Measurements from ENCODE around the gene CD2AP.

Gene CD2AP

GRCh38 chr6:47534063-47534462, 56.5 kb downstream of the CD2AP start:
- H3K27ac ChIP-seq, result no peak overlapping the region
- no peak for DNase-seq
- intact Hi-C loops (cut with DNase I; ENCODE audit: low total_unique reads), result no loop called here
- no peaks in the 10 kb centered on the region for H3K27me3 ChIP-seq
- no peaks in the 10 kb centered on the region for H3K9me3 ChIP-seq
- TF ChIP-seq CTCF (IDR thresholded peaks at IDR 0.05), result no peak
- H3K36me3 ChIP-seq, result peaks cover 0 to 14% (median 13%) of the 10 kb centered on the region in 3 donors
- no peak overlapping the region for H3K4me3 ChIP-seq
- no peaks in the 10 kb centered on the region for H3K4me1 ChIP-seq

DNA sequence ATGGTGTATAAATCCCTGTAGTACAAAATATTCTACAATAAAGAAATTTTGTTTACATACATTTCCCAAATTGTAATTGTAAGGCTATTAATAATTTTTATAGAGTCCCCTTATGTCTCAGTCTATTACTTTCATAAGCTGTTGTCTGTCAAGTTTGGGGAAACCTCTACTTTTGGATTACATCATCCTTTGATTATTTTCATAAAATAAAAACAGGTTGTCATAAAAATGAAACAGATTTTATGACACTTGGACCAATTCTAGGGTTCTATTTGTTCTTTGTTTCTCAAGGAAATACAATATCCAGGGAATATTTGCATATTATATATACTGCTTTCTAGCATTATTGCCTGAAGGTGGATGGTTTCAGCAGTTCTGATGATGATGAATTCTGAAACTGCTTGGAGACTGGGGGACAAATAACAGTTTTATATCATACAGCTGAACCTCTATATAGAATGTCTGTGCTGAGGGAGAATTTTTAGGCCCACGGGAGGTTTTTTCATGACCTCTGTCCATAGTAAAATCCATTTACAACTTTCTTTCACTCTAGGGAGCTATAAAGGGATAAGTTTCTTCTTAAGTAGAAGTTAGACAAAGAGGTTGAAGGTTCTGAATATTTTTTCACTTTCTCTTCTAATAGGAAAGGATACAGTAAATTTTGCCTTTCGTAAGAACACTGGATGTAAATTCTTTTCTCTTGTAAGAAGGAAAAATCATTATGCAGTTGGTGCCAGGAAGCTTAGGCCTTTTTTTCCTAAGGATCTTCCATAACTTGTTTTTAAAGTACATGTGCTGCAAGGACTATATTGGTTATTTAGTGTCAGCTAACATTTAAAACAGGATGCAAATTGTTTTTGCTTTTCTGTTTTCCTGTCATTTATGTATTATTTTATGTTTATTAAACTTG, 58.0 kb downstream of the CD2AP start:
- Histone ChIP-seq H3K36me3 (peaks cover 0 to 14% (median 13%) of the 10 kb centered on the region in 3 donors), H3K27me3 (no peaks in the 10 kb centered on the region), H3K9me3 (no peaks in the 10 kb centered on the region), H3K4me1 (no peaks in the 10 kb centered on the region), H3K27ac (no peak overlapping the region), H3K4me3 (no peak overlapping the region)
- DNase-seq, result no peak
- TF ChIP-seq CTCF (IDR thresholded peaks at IDR 0.05), result no peak
- intact Hi-C loops (cut with DNase I; ENCODE audit: low total_unique reads), result no loop called here

DNA sequence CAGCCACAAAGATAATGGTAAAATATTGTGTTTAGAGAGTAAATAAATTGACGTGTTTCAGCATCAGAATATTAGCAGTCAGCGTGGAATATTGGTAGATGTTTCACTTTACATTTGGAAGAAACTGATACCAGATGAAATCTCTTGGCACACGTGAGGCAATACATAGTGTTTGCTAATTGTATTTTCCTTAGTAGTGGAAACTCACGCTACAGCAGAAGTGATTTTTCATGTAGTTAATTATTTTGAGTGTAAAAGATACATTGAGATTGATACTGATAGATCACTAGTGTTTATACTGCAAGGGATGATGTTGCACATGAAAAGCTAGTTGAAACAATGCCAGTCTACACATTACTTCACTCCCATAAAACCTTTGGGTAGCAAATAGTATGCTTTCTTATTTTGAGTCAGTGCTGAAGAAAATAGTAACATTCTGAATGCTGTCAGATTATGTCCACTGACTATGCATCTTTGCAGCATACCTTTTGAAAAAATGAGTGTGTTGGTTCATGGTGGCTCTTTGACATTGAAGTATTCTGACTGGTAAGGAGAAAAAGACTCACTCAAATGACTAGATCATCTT, 59.3 kb downstream of the CD2AP start:
- no peaks in the 10 kb centered on the region for H3K9me3 ChIP-seq
- no peak for TF ChIP-seq CTCF (IDR thresholded peaks at IDR 0.05)
- H3K4me3 ChIP-seq, result no peak overlapping the region
- no peaks in the 10 kb centered on the region for H3K4me1 ChIP-seq
- DNase-seq, result no peak
- no peaks in the 10 kb centered on the region for H3K27me3 ChIP-seq
- H3K36me3 ChIP-seq, result peaks cover 0 to 14% (median 13%) of the 10 kb centered on the region in 3 donors
- H3K27ac ChIP-seq, result no peak overlapping the region
- intact Hi-C loops (cut with DNase I; ENCODE audit: low total_unique reads), result no loop called here

DNA sequence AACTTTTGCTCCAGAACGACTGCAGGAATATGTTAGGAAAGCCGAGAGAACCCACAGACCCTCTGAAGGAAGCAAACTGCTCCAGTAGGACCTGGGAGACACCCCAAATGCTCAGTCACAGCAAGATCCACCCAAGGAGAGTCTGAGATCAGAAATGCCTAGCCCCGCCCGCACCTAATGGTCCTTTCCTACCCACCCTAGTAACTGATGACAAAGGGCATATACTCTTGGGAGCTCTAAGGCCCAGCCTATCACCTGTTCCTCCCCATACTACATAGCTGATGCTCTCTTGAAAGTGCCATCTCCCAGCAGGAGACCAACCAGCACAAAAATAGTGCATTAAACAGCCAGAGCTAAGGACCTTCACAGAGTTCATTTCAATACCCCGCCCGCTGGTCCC, 67.6 kb downstream of the CD2AP start:
- no peak for DNase-seq
- TF ChIP-seq CTCF (IDR thresholded peaks at IDR 0.05), result no peak
- intact Hi-C loops (cut with DNase I; ENCODE audit: low total_unique reads), result no loop called here
- Histone ChIP-seq H3K4me3 (no peak overlapping the region), H3K9me3 (no peaks in the 10 kb centered on the region), H3K4me1 (no peaks in the 10 kb centered on the region), H3K36me3 (peaks cover 10 to 14% (median 12%) of the 10 kb centered on the region in 3 donors), H3K27ac (no peak overlapping the region), H3K27me3 (no peaks in the 10 kb centered on the region)

DNA sequence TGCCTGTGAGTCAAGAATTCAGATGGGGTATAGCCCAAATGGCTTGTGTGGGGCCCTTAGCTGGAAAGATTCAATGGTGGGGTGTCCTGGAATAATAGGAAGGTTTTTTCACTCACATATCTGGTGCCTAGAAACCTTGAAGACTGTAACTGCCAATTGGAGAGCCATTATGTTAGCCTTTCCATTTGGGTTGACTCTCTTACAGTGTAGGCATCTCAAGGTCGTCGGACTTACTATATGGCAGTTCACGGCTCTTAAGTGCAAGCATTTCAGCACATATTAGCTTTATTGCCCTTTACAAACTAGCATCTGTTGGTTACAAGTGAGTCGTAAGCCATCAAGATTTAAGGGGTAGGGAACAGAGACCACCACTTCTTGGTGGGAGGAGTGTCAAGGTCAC, 74.1 kb downstream of the CD2AP start:
- H3K9me3 ChIP-seq, result no peaks in the 10 kb centered on the region
- no peak overlapping the region for H3K27ac ChIP-seq
- intact Hi-C loops (cut with DNase I; ENCODE audit: low total_unique reads), result no loop called here
- H3K4me3 ChIP-seq, result no peak overlapping the region
- no peak for DNase-seq
- no peak for TF ChIP-seq CTCF (IDR thresholded peaks at IDR 0.05)
- H3K27me3 ChIP-seq, result no peaks in the 10 kb centered on the region
- H3K4me1 ChIP-seq, result no peaks in the 10 kb centered on the region
- peaks cover 0 to 4% (median 0%) of the 10 kb centered on the region in 3 donors for H3K36me3 ChIP-seq

Data from tibial artery (tissue), 4 donors.